Lower leg skin (tissue), 4 donors: Measurements from ENCODE around the gene CDK8. TPM values are rescaled to one million over a fixed set of nuclear protein-coding genes. Genes with fewer than 3 reads are reported as not detected.

Source experiments
- DNase-seq, 2 donors: peaks; one replicate each; pipeline ENCODE4 v3.0.0-alpha.2; 2019; ENCODE audit warnings: low spot score in 2 of 2
- H3K4me3 ChIP-seq: fragments of 200-600 bp; sonication (generic); 2 replicates; pipeline ENCODE4 v1.5.1; 2017; ENCODE audit warnings: mild to moderate bottlenecking, low read depth; ENCODE audit not compliant: poor library complexity, severe bottlenecking
- CTCF ChIP-seq, 3 donors: fragments of 450-650 bp; IDR thresholded peaks; one replicate each; pipeline ENCODE4 v1.5.1; 2016; ENCODE audit warnings: antibody characterized with exemption in 3 of 3, mild to moderate bottlenecking in 3 of 3, moderate library complexity in 2 of 3
- POLR2A ChIP-seq, 2 donors: fragments of 450-650 bp; IDR thresholded peaks; one replicate each; pipeline ENCODE4 v1.6.1; 2016 to 2017; ENCODE audit warnings: antibody characterized with exemption in 2 of 2, mild to moderate bottlenecking in 1 of 2, moderate library complexity in 1 of 2
- WGBS, 2 donors: methylation state at CpG; one replicate each; pipeline ENCODE4 v1.1.5; 2018; 5-methylcytosine and 5-hydroxymethylcytosine counted together
- intact Hi-C: fragments of 100-400 bp; cut with DNase I; formaldehyde crosslinking; loops from one replicate; pipeline ENCODE4 v1.15.0; 2023; ENCODE audit warnings: low total_unique reads
- total RNA-seq, 4 donors: library from RNA; depleted of rRNA; stranded (reverse); fragments of >200 nt; gene quantifications; one replicate each; pipeline ENCODE4 v1.1.0, GENCODE V29; 2016

CDK8 gene
- total RNA-seq, 4 donors from 2014 or later: 7.4 to 11.5 (median 10.4) TPM

- 33 to 39% methylated on average over 1 of the region's 1 CpG for WGBS, 2 donors
- intact Hi-C loops: no loop called here
- no peak overlapping the region for H3K4me3 ChIP-seq
- TF ChIP-seq CTCF (IDR thresholded peaks at IDR 0.05): no peak
- TF ChIP-seq POLR2A (IDR thresholded peaks at IDR 0.05): no peak
- DNase-seq: no peak
Measured at GRCh38 chr13:26219726-26220125, 34.2 kb upstream of the CDK8 start.

GRCh38 chr13:26220575-26220974 lies 33.4 kb upstream of the CDK8 start:
- TF ChIP-seq CTCF (IDR thresholded peaks at IDR 0.05) (no peak), POLR2A (IDR thresholded peaks at IDR 0.05) (no peak)

GRCh38 chr13:26221399-26221720 lies 32.6 kb upstream of the CDK8 start:
- no peak for DNase-seq
- intact Hi-C loops: no loop called here
- peak overlapping the region; percentile 96 for H3K4me3 ChIP-seq
- WGBS, 2 donors: 0% methylated on average over 16 of the region's 16 CpGs
- no peak for TF ChIP-seq POLR2A (IDR thresholded peaks at IDR 0.05)
- TF ChIP-seq CTCF (IDR thresholded peaks at IDR 0.05): no peak

More at GRCh38 chr13:26220575-26220974, 33.4 kb upstream of the CDK8 start:
- intact Hi-C loops: no loop called here
- WGBS, 2 donors: 53 to 61% methylated on average over 2 of the region's 2 CpGs
- no peak overlapping the region for H3K4me3 ChIP-seq
- DNase-seq: no peak

GRCh38 chr13:26221721-26222519 lies 32.0 kb upstream of the CDK8 start, which contains the start of gene RNF6:
Gene RNF6 (minus strand): TSS chr13:26222314. CDS start chr13:26219649, 2,665 bp downstream.
- intact Hi-C loops: no loop called here
- peak; percentile 97 to 98 for DNase-seq
- 0% methylated on average over 14 to 59 of the region's 67 CpGs for WGBS, 2 donors
- TF ChIP-seq POLR2A (IDR thresholded peaks at IDR 0.05) (no peak), CTCF (IDR thresholded peaks at IDR 0.05) (no peak)
- peak within 1 kb of the TSS; percentile 96 for H3K4me3 ChIP-seq

- TF ChIP-seq CTCF (IDR thresholded peaks at IDR 0.05) (no peak), POLR2A (IDR thresholded peaks at IDR 0.05) (no peak)
- 21 to 22% methylated on average over 16 of the region's 16 CpGs for WGBS, 2 donors
- intact Hi-C loops: no loop called here
Measured at GRCh38 chr13:26222520-26223046, 31.3 kb upstream of the CDK8 start.

More at GRCh38 chr13:26222520-26223046, 31.3 kb upstream of the CDK8 start:
- DNase-seq: no peak
- H3K4me3 ChIP-seq: peak overlapping the region; percentile 96
